ENCODE data around the gene GRIP1. TPM values are rescaled to one million over a fixed set of nuclear protein-coding genes. Genes with fewer than 3 reads are reported as not detected.

GRIP1 gene
- total and polyA plus RNA-seq, 2 donors (not counting 1 experiment from before 2014, with no cell fraction given) = 0.12 TPM; not detected in 1

- Histone ChIP-seq H3K27me3 (ENCODE audit: control insufficient read depth, insufficient read depth, low read length) (no peaks in the 10 kb centered on the region), H3K79me2 (ENCODE audit: control insufficient read depth, insufficient read depth, low read length) (no peaks in the 10 kb centered on the region), H3K27ac (ENCODE audit: insufficient read depth, low read length) (no peak overlapping the region), H3K9ac (ENCODE audit: insufficient read depth, low read length) (no peak overlapping the region), H3K36me3 (ENCODE audit: control insufficient read depth, insufficient read depth, low read length) (no peaks in the 10 kb centered on the region), H3K4me1 (ENCODE audit: control insufficient read depth, extremely low read depth, insufficient read depth, low read length) (no peaks in the 10 kb centered on the region), H2AFZ (ENCODE audit: low read length) (no peak overlapping the region), H3K9me3 (ENCODE audit: control insufficient read depth, insufficient read depth, low read depth, low read length) (no peaks in the 10 kb centered on the region), H4K20me1 (ENCODE audit: control insufficient read depth, extremely low read depth, insufficient read depth, low read length) (no peaks in the 10 kb centered on the region), H3K4me3 (replicated peaks in 1 of 4; ENCODE audit: control extremely low read depth in 1 of 4, insufficient read depth in 1 of 4, low read depth in 3 of 4, low read length in 4 of 4) (no peak overlapping the region), H3K4me2 (ENCODE audit: extremely low read depth, insufficient read depth, low read length) (no peak overlapping the region)
- TF ChIP-seq CTCF (conservative IDR thresholded peaks at IDR 0.05 in 1 of 2, IDR thresholded peaks at IDR 0.05 in 1 of 2; ENCODE audit: low read depth in 1 of 2, low read length in 2 of 2) (no peak), EZH2 (IDR thresholded peaks at IDR 0.05; ENCODE audit: low read length, missing control alignments) (no peak)
- peak in 1 of 2 donors; percentile 73 for DNase-seq (ENCODE audit: low read depth in 2 of 2)
Measured at GRCh38 chr12:66637699-66638301, 41.1 kb downstream of the GRIP1 start.

- no peaks in the 10 kb centered on the region for H4K20me1 ChIP-seq (ENCODE audit: control insufficient read depth, extremely low read depth, insufficient read depth, low read length)
- no peaks in the 10 kb centered on the region for H3K36me3 ChIP-seq (ENCODE audit: control insufficient read depth, insufficient read depth, low read length)
- no peaks in the 10 kb centered on the region for H3K27me3 ChIP-seq (ENCODE audit: control insufficient read depth, insufficient read depth, low read length)
- no peaks in the 10 kb centered on the region for H3K79me2 ChIP-seq (ENCODE audit: control insufficient read depth, insufficient read depth, low read length)
- no peaks in the 10 kb centered on the region for H3K4me1 ChIP-seq (ENCODE audit: control insufficient read depth, extremely low read depth, insufficient read depth, low read length)
- no peak overlapping the region for H3K4me3 ChIP-seq (replicated peaks in 1 of 4; ENCODE audit: control extremely low read depth in 1 of 4, insufficient read depth in 1 of 4, low read depth in 3 of 4, low read length in 4 of 4)
- H3K27ac ChIP-seq (ENCODE audit: insufficient read depth, low read length) = no peak overlapping the region
- no peaks in the 10 kb centered on the region for H3K9me3 ChIP-seq (ENCODE audit: control insufficient read depth, insufficient read depth, low read depth, low read length)
- no peak overlapping the region for H3K9ac ChIP-seq (ENCODE audit: insufficient read depth, low read length)
- no peak overlapping the region for H3K4me2 ChIP-seq (ENCODE audit: extremely low read depth, insufficient read depth, low read length)
- no peak for TF ChIP-seq CTCF (conservative IDR thresholded peaks at IDR 0.05 in 1 of 2, IDR thresholded peaks at IDR 0.05 in 1 of 2; ENCODE audit: low read depth in 1 of 2, low read length in 2 of 2)
- TF ChIP-seq EZH2 (IDR thresholded peaks at IDR 0.05; ENCODE audit: low read length, missing control alignments) = no peak
- H2AFZ ChIP-seq (ENCODE audit: low read length) = no peak overlapping the region
- no peak for DNase-seq (ENCODE audit: low read depth in 2 of 2)
Measured at GRCh38 chr12:66636771-66637170, 42.1 kb downstream of the GRIP1 start.

GRCh38 chr12:66633676-66634075, 45.2 kb downstream of the GRIP1 start:
- H2AFZ ChIP-seq (ENCODE audit: low read length) = no peak overlapping the region
- DNase-seq (ENCODE audit: low read depth in 2 of 2) = peak; percentile 25 to 80

More at GRCh38 chr12:66633676-66634075, 45.2 kb downstream of the GRIP1 start:
- Histone ChIP-seq H3K4me2 (ENCODE audit: extremely low read depth, insufficient read depth, low read length) (no peak overlapping the region), H3K9me3 (ENCODE audit: control insufficient read depth, insufficient read depth, low read depth, low read length) (no peaks in the 10 kb centered on the region), H3K4me1 (ENCODE audit: control insufficient read depth, extremely low read depth, insufficient read depth, low read length) (no peaks in the 10 kb centered on the region), H3K9ac (ENCODE audit: insufficient read depth, low read length) (no peak overlapping the region), H3K4me3 (replicated peaks in 1 of 4; ENCODE audit: control extremely low read depth in 1 of 4, insufficient read depth in 1 of 4, low read depth in 3 of 4, low read length in 4 of 4) (no peak overlapping the region), H3K27me3 (ENCODE audit: control insufficient read depth, insufficient read depth, low read length) (no peaks in the 10 kb centered on the region), H3K27ac (ENCODE audit: insufficient read depth, low read length) (no peak overlapping the region), H3K36me3 (ENCODE audit: control insufficient read depth, insufficient read depth, low read length) (no peaks in the 10 kb centered on the region), H3K79me2 (ENCODE audit: control insufficient read depth, insufficient read depth, low read length) (no peaks in the 10 kb centered on the region), H4K20me1 (ENCODE audit: control insufficient read depth, extremely low read depth, insufficient read depth, low read length) (no peaks in the 10 kb centered on the region)
- TF ChIP-seq CTCF (conservative IDR thresholded peaks at IDR 0.05 in 1 of 2, IDR thresholded peaks at IDR 0.05 in 1 of 2; ENCODE audit: low read depth in 1 of 2, low read length in 2 of 2) (no peak), EZH2 (IDR thresholded peaks at IDR 0.05; ENCODE audit: low read length, missing control alignments) (no peak)
